ENCODE data around the gene RASA2. TPM values are rescaled to one million over a fixed set of nuclear protein-coding genes. Genes with fewer than 3 reads are reported as not detected.
"Not testable (repeated sequence)": the region's sequence is repeated elsewhere in the genome, so short reads cannot be mapped to it uniquely, and the experiment has no call there.

RASA2 gene
- total RNA-seq, 2 donors from 2014 or later: 12.0 to 18.3 TPM

GRCh38 chr3:141478139-141478538 is 8.7 kb upstream of the RASA2 start:
- intact Hi-C loops (cut with DNase I): loop anchor here (5.0 kb wide), 1 partner anchor 84 kb away; no protein-coding TSS in a partner anchor
- no peak for DNase-seq
- Histone ChIP-seq H3K4me3 (no peak overlapping the region), H3K27me3 (no peaks in the 10 kb centered on the region), H3K9ac (ENCODE audit: low read depth in 2 of 2, low read length in 2 of 2) (no peak overlapping the region), H3K4me1 (no peaks in the 10 kb centered on the region), H3K9me3 (no peaks in the 10 kb centered on the region), H3K27ac (no peak overlapping the region), H3K36me3 (no peaks in the 10 kb centered on the region)
- no peak for TF ChIP-seq CTCF (IDR thresholded peaks at IDR 0.05)

GRCh38 chr3:141478840-141479239 is 8.0 kb upstream of the RASA2 start:
- H3K36me3 ChIP-seq; H3K4me3 ChIP-seq; H3K4me1 ChIP-seq; H3K9me3 ChIP-seq; DNase-seq; H3K27me3 ChIP-seq; H3K9ac ChIP-seq (ENCODE audit: low read depth in 2 of 2, low read length in 2 of 2); H3K27ac ChIP-seq: not testable (repeated sequence)
- intact Hi-C loops (cut with DNase I): loop anchor here (5.0 kb wide), 1 partner anchor 83 kb away; no protein-coding TSS in a partner anchor

GRCh38 chr3:141482245-141482922 is 4.4 kb upstream of the RASA2 start:
- no peak for DNase-seq
- H3K27me3 ChIP-seq: no peaks in the 10 kb centered on the region
- TF ChIP-seq CTCF (IDR thresholded peaks at IDR 0.05): no peak
- no peaks in the 10 kb centered on the region for H3K36me3 ChIP-seq
- H3K27ac ChIP-seq: no peak overlapping the region
- H3K9ac ChIP-seq (ENCODE audit: low read depth in 2 of 2, low read length in 2 of 2): no peak overlapping the region
- H3K9me3 ChIP-seq: no peaks in the 10 kb centered on the region
- H3K4me3 ChIP-seq: no peak overlapping the region
- no peaks in the 10 kb centered on the region for H3K4me1 ChIP-seq
- intact Hi-C loops (cut with DNase I): no loop called here

GRCh38 chr3:141484701-141485287 is 2.0 kb upstream of the RASA2 start:
- Histone ChIP-seq H3K36me3 (no peaks in the 10 kb centered on the region), H3K27me3 (no peaks in the 10 kb centered on the region), H3K4me3 (no peak overlapping the region), H3K9ac (ENCODE audit: low read depth in 2 of 2, low read length in 2 of 2) (no peak overlapping the region), H3K9me3 (no peaks in the 10 kb centered on the region), H3K4me1 (no peaks in the 10 kb centered on the region), H3K27ac (peak overlapping the region; percentile 89)
- no peak for TF ChIP-seq CTCF (IDR thresholded peaks at IDR 0.05)
- no peak for DNase-seq
- intact Hi-C loops (cut with DNase I): loop anchor here (5.0 kb wide), 1 partner anchor 63 kb away; no protein-coding TSS in a partner anchor

- peak; percentile 64 for DNase-seq
- Histone ChIP-seq H3K36me3 (no peaks in the 10 kb centered on the region), H3K27me3 (no peaks in the 10 kb centered on the region), H3K27ac (peak overlapping the region; percentile 89), H3K9me3 (no peaks in the 10 kb centered on the region), H3K4me3 (peak overlapping the region; percentile 41), H3K4me1 (no peaks in the 10 kb centered on the region), H3K9ac (ENCODE audit: low read depth in 2 of 2, low read length in 2 of 2) (peak overlapping the region in 1 of 2 donors; percentile 81)
- intact Hi-C loops (cut with DNase I): loop anchor here (5.0 kb wide), 1 partner anchor 61 kb away; no protein-coding TSS in a partner anchor
- TF ChIP-seq CTCF (IDR thresholded peaks at IDR 0.05): no peak
These were observed 959 bp upstream of the RASA2 start for GRCh38 chr3:141485641-141486495.
